OCI-LY7 (cell line): ENCODE data around the gene ITPRIP. TPM values are rescaled to one million over a fixed set of nuclear protein-coding genes. Genes with fewer than 3 reads are reported as not detected.

Source experiments
- BruUV-seq: library from RNA; stranded (reverse); fragments of 400-500 nt; replicated peaks from 2 replicates; lab custom pipeline; 2021; lab: Mats Ljungman, UMichigan
- CTCF ChIA-PET: fragments of 300-600 bp; sonication (Branson Sonifier 250); formaldehyde crosslinking; loops from one replicate; lab custom pipeline; 2022; ENCODE audit warnings: antibody characterized with exemption; ENCODE audit not compliant: unreplicated experiment; lab: Charles Lee
- POLR2A ChIA-PET: fragments of 300-600 bp; sonication (Branson Sonifier 250); formaldehyde crosslinking; loops from one replicate; lab custom pipeline; 2022; ENCODE audit warnings: antibody characterized with exemption; lab: Charles Lee
- DNase-seq: peaks from one replicate; pipeline ENCODE4 v3.0.0-alpha.2; 2015; ENCODE audit warnings: low spot score
- H2AFZ ChIP-seq: fragments of 200-600 bp; sonication (generic), shearing (Covaris generic); 2 replicates; pipeline ENCODE4 v1.6.1; 2014; ENCODE audit warnings: mild to moderate bottlenecking, antibody characterized with exemption, low read length, moderate library complexity
- H3K27ac ChIP-seq: fragments of 200-600 bp; sonication (generic); 2 replicates; pipeline ENCODE4 v1.5.1; 2014; ENCODE audit warnings: mixed run types, low read depth, mild to moderate bottlenecking, moderate library complexity, low read length, inconsistent platforms; ENCODE audit not compliant: poor library complexity, severe bottlenecking
- H3K36me3 ChIP-seq: fragments of 200-600 bp; sonication (generic); 2 replicates; pipeline ENCODE4 v1.6.1; 2014; ENCODE audit warnings: mild to moderate bottlenecking, antibody characterized with exemption, low read length, moderate library complexity, mixed read lengths; ENCODE audit not compliant: insufficient read depth
- H3K4me1 ChIP-seq: fragments of 200-600 bp; sonication (generic); 2 replicates; pipeline ENCODE4 v1.5.1; 2014; ENCODE audit warnings: mild to moderate bottlenecking, low read length; ENCODE audit not compliant: insufficient read depth, poor library complexity, severe bottlenecking
- H3K4me2 ChIP-seq: fragments of 200-600 bp; sonication (generic); 2 replicates; pipeline ENCODE4 v1.6.1; 2014; ENCODE audit warnings: mild to moderate bottlenecking, low read length
- H3K4me3 ChIP-seq: fragments of 200-600 bp; sonication (generic); 2 replicates; pipeline ENCODE4 v1.5.1; 2014; ENCODE audit warnings: mild to moderate bottlenecking, low read depth, low read length; ENCODE audit not compliant: poor library complexity, severe bottlenecking
- H3K79me2 ChIP-seq: fragments of 200-600 bp; sonication (generic); 2 replicates; pipeline ENCODE4 v1.6.1; 2016; ENCODE audit warnings: low read depth, mild to moderate bottlenecking, low read length, moderate library complexity, mixed read lengths; ENCODE audit not compliant: insufficient read depth
- H3K9me2 ChIP-seq: fragments of 200-600 bp; sonication (generic); 2 replicates; pipeline ENCODE4 v1.6.1; 2016; ENCODE audit warnings: mild to moderate bottlenecking, low read length, mixed read lengths; ENCODE audit not compliant: insufficient read depth
- H3K9me3 ChIP-seq: fragments of 200-600 bp; sonication (generic); 2 replicates; pipeline ENCODE4 v1.6.1; 2014; ENCODE audit warnings: mild to moderate bottlenecking, mixed run types, low read length, mixed read lengths
- H4K20me1 ChIP-seq: fragments of 200-600 bp; sonication (generic); 2 replicates; pipeline ENCODE4 v1.6.1; 2014; ENCODE audit warnings: mild to moderate bottlenecking, antibody characterized with exemption, low read length, moderate library complexity, mixed read lengths; ENCODE audit not compliant: insufficient read depth
- CTCF ChIP-seq: fragments of 200-600 bp; sonication (generic); conservative IDR thresholded peaks from 2 replicates; pipeline ENCODE4 v1.5.1; 2014; ENCODE audit warnings: mild to moderate bottlenecking, antibody characterized with exemption, low read length, moderate library complexity, mixed read lengths
- EZH2phosphoT487 ChIP-seq: fragments of 200-600 bp; sonication (generic); IDR thresholded peaks from 2 replicates; pipeline ENCODE4 v1.6.1; 2018; ENCODE audit warnings: low read depth, borderline replicate concordance, mild to moderate bottlenecking, mixed run types, antibody characterized with exemption, low read length, moderate library complexity, mixed read lengths
- intact Hi-C: fragments of 100-400 bp; cut with micrococcal nuclease; formaldehyde crosslinking; loops from one replicate; pipeline ENCODE4 v1.10.0; 2022; ENCODE audit not compliant: unreplicated experiment
- total RNA-seq, 2 experiments: library from RNA; depleted of rRNA in 1 of 2; stranded (reverse); fragments of >200 nt in 1 of 2; shearing (Covaris generic) in 1 of 2; gene quantifications; 2 replicates each; pipeline ENCODE4 v1.2.3, GENCODE V29; 2014 to 2022

The ITPRIP gene
- total RNA-seq, 2 experiments from 2014 or later: 6.0 to 18.0 TPM

- no TSS peak for BruUV-seq
- H4K20me1 ChIP-seq: peaks cover 25% of the 10 kb centered on the region
- TF ChIP-seq EZH2phosphoT487 (no peak), CTCF (no peak)
- H3K9me2 ChIP-seq: no peaks in the 10 kb centered on the region
- H2AFZ ChIP-seq: no peak overlapping the region
- no peak for DNase-seq
- peaks cover 44% of the 10 kb centered on the region for H3K4me1 ChIP-seq
- CTCF ChIA-PET: interaction anchor here (0.6 to 1.4 kb wide), 2 partner anchors 10 to 11 kb away, joined by 3 to 4 read pairs; no protein-coding TSS in a partner anchor
- H3K27ac ChIP-seq: no peak overlapping the region
- POLR2A ChIA-PET: interaction anchor here (0.6 to 3.2 kb wide), 2 partner anchors 10 to 21 kb away, joined by 6 to 16 read pairs; partner anchors contain the start of gene ITPRIP
- H3K9me3 ChIP-seq: no peaks in the 10 kb centered on the region
- intact Hi-C loops: no loop called here
- H3K4me2 ChIP-seq: no peak overlapping the region
- peaks cover 48% of the 10 kb centered on the region for H3K79me2 ChIP-seq
- no peak overlapping the region for H3K4me3 ChIP-seq
- H3K36me3 ChIP-seq: peaks cover 44% of the 10 kb centered on the region
Observed at GRCh38 chr10:104316321-104317099, 21.8 kb downstream of the ITPRIP start.

- no TSS peak for BruUV-seq
- Histone ChIP-seq H3K36me3 (peaks cover 54% of the 10 kb centered on the region), H4K20me1 (peaks cover 25% of the 10 kb centered on the region), H3K9me2 (no peaks in the 10 kb centered on the region), H3K4me3 (no peak overlapping the region), H3K4me1 (peaks cover 34% of the 10 kb centered on the region), H3K4me2 (no peak overlapping the region), H3K79me2 (peaks cover 38% of the 10 kb centered on the region; the same call in 1 of the 2 replicates), H2AFZ (no peak overlapping the region), H3K27ac (no peak overlapping the region), H3K9me3 (no peaks in the 10 kb centered on the region)
- no peak for TF ChIP-seq CTCF
- TF ChIP-seq EZH2phosphoT487: no peak
- intact Hi-C loops: no loop called here
- CTCF ChIA-PET: interaction anchor here (0.6 to 1.4 kb wide), 2 partner anchors 9 to 10 kb away, joined by 3 to 4 read pairs; no protein-coding TSS in a partner anchor
- no peak for DNase-seq
- POLR2A ChIA-PET: interaction anchor here (3.2 kb wide), 1 partner anchor 22 kb away, joined by 16 read pairs; the partner anchor contains the start of gene ITPRIP
Observed at GRCh38 chr10:104315486-104315921, 22.8 kb downstream of the ITPRIP start.
